GM12891 (cell line): ENCODE results near the gene C10orf67.

Experiments used
- POLR2A ChIP-seq: IDR thresholded peaks from 2 replicates; pipeline ENCODE4 v1.6.1; 2011; ENCODE audit warnings: low read depth, low read length, control low read depth
- POLR2AphosphoS5 ChIP-seq: IDR thresholded peaks from 2 replicates; pipeline ENCODE4 v1.6.1; 2011; ENCODE audit warnings: low read depth, low read length, control low read depth

DNA sequence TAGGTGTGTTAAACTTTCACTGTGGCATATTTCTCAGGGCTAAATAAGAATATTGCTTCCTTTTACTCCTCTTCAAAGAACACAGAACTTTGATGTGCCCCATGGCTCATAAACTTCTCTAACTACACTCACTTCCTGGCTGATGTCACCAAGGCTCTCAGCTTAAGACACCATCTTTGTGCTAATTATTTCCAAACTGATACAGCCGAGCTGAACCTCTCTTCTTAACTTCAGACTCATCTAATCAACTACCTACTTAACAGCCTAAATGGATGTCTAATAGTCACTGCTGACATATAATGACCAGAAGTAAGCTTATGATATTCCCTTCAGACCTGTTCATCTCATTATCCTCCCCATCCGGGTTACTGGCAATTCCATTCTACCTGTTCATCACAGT, 3.6 kb downstream of the C10orf67 start:
- no peak for TF ChIP-seq POLR2A
- TF ChIP-seq POLR2AphosphoS5 = no peak
